Gastrocnemius medialis (tissue), 4 donors: Measurements from ENCODE around the gene SETD4. TPM values are rescaled to one million over a fixed set of nuclear protein-coding genes. Genes with fewer than 3 reads are reported as not detected.

Experiments used
- ATAC-seq, 2 donors: fragments of 150-250 bp; one replicate each; pipeline ENCODE4 v1.9.1; 2016
- DNase-seq, 2 donors: peaks; one replicate each; pipeline ENCODE4 v3.0.0-alpha.2; 2019
- H3K27ac ChIP-seq, 4 donors: fragments of 200-600 bp; sonication (generic); 1 replicate in 1 of 4; 2 replicates in 3 of 4; pipeline ENCODE4 v1.5.1; 2016 to 2018; ENCODE audit warnings: mild to moderate bottlenecking in 2 of 4, moderate library complexity in 1 of 4
- H3K27me3 ChIP-seq, 3 donors: fragments of 200-600 bp; sonication (generic) in 2 of 3; 1 replicate in 1 of 3; 2 replicates in 2 of 3; pipeline versions ENCODE4 v1.5.1 to v1.6.0; 2016 to 2019; ENCODE audit warnings: mild to moderate bottlenecking in 1 of 3, moderate library complexity in 1 of 3
- H3K36me3 ChIP-seq, 2 donors: fragments of 200-600 bp; sonication (generic) in 1 of 2; one replicate each; pipeline ENCODE4 v1.5.1; 2017 to 2018
- H3K4me1 ChIP-seq, 2 donors: fragments of 200-600 bp; sonication (generic) in 1 of 2; one replicate each; pipeline ENCODE4 v1.5.1; 2016 to 2017; ENCODE audit warnings: mild to moderate bottlenecking in 2 of 2
- H3K4me3 ChIP-seq, 4 donors: fragments of 200-600 bp; sonication (generic) in 3 of 4; 1 replicate in 1 of 4; 2 replicates in 3 of 4; pipeline ENCODE4 v1.5.1; 2016 to 2019; ENCODE audit warnings: mild to moderate bottlenecking in 2 of 4
- H3K9me3 ChIP-seq, 3 donors: fragments of 200-600 bp; sonication (generic) in 2 of 3; 1 replicate in 1 of 3; 2 replicates in 2 of 3; pipeline ENCODE4 v1.5.1; 2016 to 2019
- POLR2A ChIP-seq, 2 donors: fragments of 450-650 bp; IDR thresholded peaks; one replicate each; pipeline ENCODE4 v1.6.1; 2017; ENCODE audit warnings: antibody characterized with exemption in 2 of 2, mild to moderate bottlenecking in 2 of 2, moderate library complexity in 2 of 2
- in situ Hi-C, 4 donors: fragments of 200-750 bp; cut with MboI; loops; one replicate each; pipeline versions ENCODE4 v1.15.0 to v1.8.0; 2017; ENCODE audit warnings: low sequenced_read_pairs in 4 of 4
- intact Hi-C: fragments of 100-400 bp; cut with DNase I; formaldehyde crosslinking; loops from one replicate; pipeline ENCODE4 v1.15.1; 2023; ENCODE audit warnings: low total_unique reads
- total RNA-seq, 4 donors: library from RNA; depleted of rRNA; stranded (reverse); fragments of >200 nt; gene quantifications; one replicate each; pipeline versions ENCODE4 v1.1.0 to v1.2.3, GENCODE V29; 2016
- TF ChIP-seq, protein P1 (sequence below), 5 experiments: fragments of 450-650 bp in 3 of 5; fragments of 200-600 bp in 2 of 5; sonication (generic) in 2 of 5; IDR thresholded peaks in 4 of 5; conservative IDR thresholded peaks in 1 of 5; 1 replicate in 4 of 5; 2 replicates in 1 of 5; pipeline ENCODE4 v1.5.1; 2016 to 2019; ENCODE audit warnings: antibody characterized with exemption in 5 of 5, mild to moderate bottlenecking in 3 of 5, moderate library complexity in 3 of 5

The SETD4 gene
- total RNA-seq, 4 donors from 2014 or later = 5.9 to 21.7 (median 16.7) TPM

GRCh38 chr21:36039861-36040260, 20.5 kb downstream of the SETD4 start:
- Histone ChIP-seq H3K4me1 (peaks cover 0 to 1% of the 10 kb centered on the region in 2 donors), H3K4me3 (no peak overlapping the region), H3K27ac (no peak overlapping the region), H3K27me3 (no peaks in the 10 kb centered on the region), H3K9me3 (no peaks in the 10 kb centered on the region), H3K36me3 (peaks cover 0 to 86% of the 10 kb centered on the region in 2 donors)
- no peak for TF ChIP-seq POLR2A (IDR thresholded peaks at IDR 0.05)
- no peak for DNase-seq
- ATAC-seq = no peak
- intact Hi-C loops = no loop called here
- in situ Hi-C loops = no loop called here

GRCh38 chr21:36038701-36039497, 21.4 kb downstream of the SETD4 start:
- Histone ChIP-seq H3K4me1 (peaks cover 4 to 7% of the 10 kb centered on the region in 2 donors), H3K4me3 (no peak overlapping the region), H3K9me3 (no peaks in the 10 kb centered on the region), H3K27ac (no peak overlapping the region), H3K36me3 (peaks cover 0 to 76% of the 10 kb centered on the region in 2 donors), H3K27me3 (no peaks in the 10 kb centered on the region)
- DNase-seq (no peak), ATAC-seq (no peak)
- intact Hi-C loops = no loop called here
- TF ChIP-seq, protein P1, sequence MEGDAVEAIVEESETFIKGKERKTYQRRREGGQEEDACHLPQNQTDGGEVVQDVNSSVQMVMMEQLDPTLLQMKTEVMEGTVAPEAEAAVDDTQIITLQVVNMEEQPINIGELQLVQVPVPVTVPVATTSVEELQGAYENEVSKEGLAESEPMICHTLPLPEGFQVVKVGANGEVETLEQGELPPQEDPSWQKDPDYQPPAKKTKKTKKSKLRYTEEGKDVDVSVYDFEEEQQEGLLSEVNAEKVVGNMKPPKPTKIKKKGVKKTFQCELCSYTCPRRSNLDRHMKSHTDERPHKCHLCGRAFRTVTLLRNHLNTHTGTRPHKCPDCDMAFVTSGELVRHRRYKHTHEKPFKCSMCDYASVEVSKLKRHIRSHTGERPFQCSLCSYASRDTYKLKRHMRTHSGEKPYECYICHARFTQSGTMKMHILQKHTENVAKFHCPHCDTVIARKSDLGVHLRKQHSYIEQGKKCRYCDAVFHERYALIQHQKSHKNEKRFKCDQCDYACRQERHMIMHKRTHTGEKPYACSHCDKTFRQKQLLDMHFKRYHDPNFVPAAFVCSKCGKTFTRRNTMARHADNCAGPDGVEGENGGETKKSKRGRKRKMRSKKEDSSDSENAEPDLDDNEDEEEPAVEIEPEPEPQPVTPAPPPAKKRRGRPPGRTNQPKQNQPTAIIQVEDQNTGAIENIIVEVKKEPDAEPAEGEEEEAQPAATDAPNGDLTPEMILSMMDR (IDR thresholded peaks at IDR 0.05 in 4 of 5, conservative IDR thresholded peaks at IDR 0.05 in 1 of 5) = no peak
- no peak for TF ChIP-seq POLR2A (IDR thresholded peaks at IDR 0.05)
- in situ Hi-C loops = no loop called here

DNA sequence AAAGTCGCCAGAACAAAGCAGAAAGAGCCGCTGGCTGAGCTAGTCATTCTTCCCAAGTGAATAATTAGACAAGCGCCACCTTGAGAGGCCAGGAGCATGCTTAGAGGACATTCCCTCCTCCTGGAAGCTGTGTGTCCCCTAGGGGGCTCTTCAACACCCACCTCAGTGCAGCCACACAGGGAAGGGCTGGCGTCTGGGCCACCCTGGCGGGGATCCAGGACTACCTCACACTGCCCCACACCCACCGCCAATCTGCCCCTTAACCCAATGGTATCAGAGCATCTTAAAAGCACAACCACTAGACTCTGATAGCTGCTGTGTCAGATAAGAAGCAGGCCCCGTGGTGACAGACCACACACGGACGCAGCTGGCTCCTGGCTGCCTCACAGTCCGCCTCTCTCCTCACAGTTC, 24.9 kb downstream of the SETD4 start:
- Histone ChIP-seq H3K4me1 (peaks cover 4 to 8% of the 10 kb centered on the region in 2 donors), H3K9me3 (no peaks in the 10 kb centered on the region), H3K4me3 (no peak overlapping the region), H3K27me3 (no peaks in the 10 kb centered on the region), H3K27ac (peak overlapping the region in 1 of 4 donors; percentile 58), H3K36me3 (peaks cover 0 to 48% of the 10 kb centered on the region in 2 donors)
- in situ Hi-C loops = no loop called here
- no peak for DNase-seq
- TF ChIP-seq POLR2A (IDR thresholded peaks at IDR 0.05) = no peak
- TF ChIP-seq, protein P1 (IDR thresholded peaks at IDR 0.05 in 4 of 5, conservative IDR thresholded peaks at IDR 0.05 in 1 of 5) = no peak
- intact Hi-C loops = no loop called here
- no peak for ATAC-seq

DNA sequence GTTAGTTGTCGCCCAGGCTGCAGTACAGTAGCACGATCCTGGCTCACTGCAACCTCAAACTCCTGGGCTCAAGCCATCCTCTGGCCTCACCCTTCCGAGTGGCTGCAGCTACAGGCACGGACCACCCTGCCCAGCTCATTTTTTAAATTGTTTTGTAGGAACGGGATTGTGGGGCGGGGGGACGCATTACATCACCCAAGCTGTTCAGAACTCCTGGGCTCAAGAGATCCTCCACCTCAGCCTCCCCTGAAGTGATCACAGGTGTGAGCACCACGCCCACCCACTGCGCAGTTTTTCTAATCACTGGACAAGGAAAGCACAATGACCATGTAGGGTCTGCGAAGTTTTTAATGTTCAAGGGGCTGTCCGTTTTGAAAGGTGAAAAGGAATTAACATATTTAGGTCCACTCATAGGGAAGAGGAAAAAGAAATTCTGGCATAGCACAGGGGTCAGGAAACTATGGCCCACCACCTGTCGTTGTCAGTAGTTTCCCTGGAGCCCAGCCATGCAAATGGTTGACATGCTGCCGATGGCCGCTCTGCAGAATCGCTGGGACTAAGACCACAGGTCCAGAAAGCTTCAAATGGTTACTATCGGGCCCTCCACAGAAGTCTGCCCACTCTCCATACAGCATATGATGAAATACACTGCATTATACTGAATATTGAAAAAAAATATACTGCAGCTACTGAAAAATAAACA, 26.0 kb downstream of the SETD4 start:
- in situ Hi-C loops = no loop called here
- intact Hi-C loops = no loop called here
- H3K36me3 ChIP-seq = peaks cover 0 to 39% of the 10 kb centered on the region in 2 donors

More for the DNA sequence above, 26.0 kb downstream of the SETD4 start:
- peak in 1 of 2 donors; percentile 45 for DNase-seq
- ATAC-seq = peak; percentile 52 to 88
- TF ChIP-seq, protein P1 (IDR thresholded peaks at IDR 0.05 in 4 of 5, conservative IDR thresholded peaks at IDR 0.05 in 1 of 5) = no peak
- no peak for TF ChIP-seq POLR2A (IDR thresholded peaks at IDR 0.05)
- Histone ChIP-seq H3K27ac (peak overlapping the region in 2 of 4 donors; percentile 18 to 58), H3K4me1 (peaks cover 4 to 8% of the 10 kb centered on the region in 2 donors), H3K27me3 (no peaks in the 10 kb centered on the region), H3K4me3 (no peak overlapping the region), H3K9me3 (no peaks in the 10 kb centered on the region)
